HG02970 (cell line): ENCODE data around the gene SLC4A8.

ENCODE experiments used
- ATAC-seq: cut with Tn5 transposase; IDR thresholded peaks from one replicate; pipeline ENCODE4 v1.9.1; 2021; ENCODE audit warnings: mild to moderate bottlenecking, moderate library complexity, moderate number of reproducible peaks; ENCODE audit not compliant: unreplicated experiment, low FRiP score

Gene SLC4A8

GRCh38 chr12:51548241-51548640, 123.6 kb downstream of the SLC4A8 start:
- no peak for ATAC-seq

GRCh38 chr12:51549637-51550036, 125.0 kb downstream of the SLC4A8 start:
- no peak for ATAC-seq
